Epidermal melanocyte (primary cell): ENCODE measurements around the gene CDC42SE2.
"Not testable (repeated sequence)": the region's sequence is repeated elsewhere in the genome, so short reads cannot be mapped to it uniquely, and the experiment has no call there.

ENCODE experiments used
- DNase-seq: peaks from one replicate; pipeline ENCODE4 v3.0.0; 2011; ENCODE audit warnings: low spot score; ENCODE audit not compliant: insufficient read length

The CDC42SE2 gene

DNA sequence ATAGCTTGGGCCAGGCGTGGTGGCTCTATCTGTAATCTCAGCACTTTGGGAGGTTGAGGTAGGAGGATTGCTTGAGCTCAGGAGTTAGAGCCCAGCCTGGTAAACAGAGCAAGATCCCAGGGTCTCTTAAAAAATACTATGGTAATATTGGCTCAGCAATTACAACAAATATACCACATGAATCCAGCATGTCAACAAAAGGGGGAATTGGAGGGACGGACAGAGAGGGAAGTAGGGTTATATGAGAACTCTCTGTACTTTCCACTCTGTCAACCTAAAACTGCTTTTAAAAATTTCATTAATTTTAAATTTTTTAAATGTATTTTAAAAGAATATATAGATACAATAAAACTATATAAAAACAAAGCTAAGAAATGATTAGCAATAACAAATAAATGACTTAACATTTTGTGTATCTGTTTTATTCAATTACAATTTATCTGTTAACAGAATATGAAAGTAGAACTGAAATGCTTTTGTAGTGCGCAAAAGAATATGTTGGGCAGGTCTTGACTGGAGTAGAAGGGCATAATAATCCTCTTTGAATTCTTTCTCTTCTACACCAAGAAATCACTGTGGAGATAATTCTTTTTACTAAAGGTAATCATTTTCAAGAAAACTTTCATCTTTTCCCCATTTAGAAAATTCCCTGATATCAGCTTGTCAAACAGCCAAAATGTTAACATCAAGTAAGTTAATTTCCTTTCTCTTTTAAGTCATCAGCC lies 12.9 kb upstream of the CDC42SE2 start:
- DNase-seq = no peak

DNA sequence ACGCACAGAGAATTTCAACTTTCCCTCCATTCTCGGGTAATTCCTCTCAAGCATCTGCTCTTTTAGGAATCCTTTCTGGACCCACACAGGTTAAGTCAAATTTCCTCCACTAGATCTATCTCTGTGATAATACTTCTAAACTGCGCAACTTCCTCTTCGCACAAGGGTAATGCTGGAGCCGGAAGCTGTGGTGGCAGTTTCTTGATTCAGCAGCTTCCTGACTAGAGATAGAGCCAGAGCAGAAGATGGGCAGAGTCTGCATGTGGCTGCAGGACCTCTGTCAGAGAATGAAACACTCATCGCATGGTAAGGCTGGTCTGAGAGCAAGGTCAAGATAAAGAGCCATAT lies 11.1 kb upstream of the CDC42SE2 start:
- no peak for DNase-seq

DNA sequence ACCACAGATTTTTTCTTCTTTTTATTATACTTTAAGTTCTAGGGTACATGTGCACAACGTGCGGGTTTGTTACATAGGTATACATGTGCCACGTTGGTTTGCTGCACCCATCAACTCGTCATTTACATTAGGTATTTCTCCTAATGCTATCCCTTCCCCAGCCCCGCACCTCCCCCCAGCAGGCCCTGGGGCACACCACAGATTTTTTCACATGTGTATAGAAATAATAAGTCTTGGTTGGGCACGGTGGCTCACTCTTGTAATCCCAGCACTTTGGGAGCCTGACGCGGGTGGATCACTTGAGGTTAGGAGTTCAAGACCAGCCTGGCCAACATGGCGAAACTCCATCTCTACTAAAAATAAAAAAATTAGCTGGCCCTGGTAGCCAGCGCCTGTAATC lies 9.8 kb upstream of the CDC42SE2 start:
- DNase-seq = not testable (repeated sequence)

DNA sequence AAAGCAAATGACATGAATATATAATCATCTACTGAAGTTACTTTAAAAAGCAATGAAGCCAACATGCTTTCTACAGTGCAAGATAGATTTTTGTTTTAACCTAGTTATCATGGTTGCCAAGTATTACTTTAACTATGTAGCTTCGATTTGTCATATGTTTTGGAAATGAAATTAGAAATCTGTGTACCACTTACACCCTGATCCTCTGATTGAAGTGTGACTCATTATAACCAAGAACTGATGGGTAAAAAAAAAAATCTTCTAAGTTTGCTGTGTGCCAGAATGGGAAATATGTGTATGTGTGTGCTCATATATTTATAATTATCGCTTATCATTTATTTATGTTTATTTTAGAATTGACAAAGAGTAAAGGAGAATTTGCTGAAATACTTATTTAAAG lies 9.1 kb upstream of the CDC42SE2 start:
- no peak for DNase-seq

DNA sequence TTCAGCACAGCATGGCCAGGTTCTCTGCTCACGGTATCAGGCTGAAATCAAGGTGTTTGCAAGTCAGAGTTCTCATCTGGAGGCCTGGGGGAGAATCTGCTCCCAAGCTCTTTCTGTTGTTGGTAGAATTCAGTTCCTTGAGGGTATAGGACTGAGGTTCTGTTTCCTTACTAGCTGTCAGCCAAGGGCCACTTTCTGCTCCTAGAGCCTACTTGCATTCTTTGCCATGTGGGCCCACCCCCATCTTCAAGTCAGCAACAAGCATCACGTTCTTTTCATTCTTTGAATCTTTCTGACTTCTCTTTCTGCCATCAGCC lies 7.4 kb upstream of the CDC42SE2 start:
- DNase-seq = no peak

DNA sequence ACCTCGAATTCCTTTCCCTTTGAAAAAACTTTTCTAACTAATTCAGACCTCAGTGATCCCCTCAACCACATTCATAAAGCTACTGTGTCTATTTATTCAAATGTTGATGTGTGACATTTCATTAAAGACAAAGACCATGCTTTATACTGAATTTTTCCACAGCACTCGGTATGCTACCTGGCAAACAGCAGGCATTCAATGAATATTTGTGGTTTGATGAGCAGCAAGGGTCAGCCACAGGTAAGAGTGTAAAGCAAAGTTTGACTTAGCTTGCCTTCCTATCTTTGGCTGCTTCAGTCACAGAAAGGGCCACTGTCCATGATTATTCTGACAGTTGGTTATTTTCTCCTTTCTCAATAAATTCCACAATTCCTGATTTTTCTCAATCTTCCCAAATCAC lies 5.1 kb upstream of the CDC42SE2 start:
- DNase-seq = no peak

DNA sequence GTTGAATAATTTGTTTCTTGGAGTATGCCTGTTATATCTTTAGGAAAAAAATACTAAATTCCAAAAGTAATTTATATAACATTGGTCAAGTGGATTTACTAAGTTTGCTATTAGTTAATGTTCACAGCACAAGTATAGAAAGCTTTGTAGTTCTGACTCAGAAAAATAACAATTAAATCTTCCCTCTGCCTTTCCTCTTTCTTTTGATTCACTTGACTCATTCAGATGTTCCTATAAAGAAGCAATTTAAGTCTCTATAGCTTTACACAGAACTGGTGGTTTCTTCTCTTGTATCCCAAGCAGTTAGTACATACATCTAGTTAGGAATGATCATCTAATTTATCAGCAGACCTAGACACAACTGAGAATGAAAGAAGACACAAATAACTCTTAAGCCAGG lies 4.5 kb upstream of the CDC42SE2 start:
- no peak for DNase-seq

DNA sequence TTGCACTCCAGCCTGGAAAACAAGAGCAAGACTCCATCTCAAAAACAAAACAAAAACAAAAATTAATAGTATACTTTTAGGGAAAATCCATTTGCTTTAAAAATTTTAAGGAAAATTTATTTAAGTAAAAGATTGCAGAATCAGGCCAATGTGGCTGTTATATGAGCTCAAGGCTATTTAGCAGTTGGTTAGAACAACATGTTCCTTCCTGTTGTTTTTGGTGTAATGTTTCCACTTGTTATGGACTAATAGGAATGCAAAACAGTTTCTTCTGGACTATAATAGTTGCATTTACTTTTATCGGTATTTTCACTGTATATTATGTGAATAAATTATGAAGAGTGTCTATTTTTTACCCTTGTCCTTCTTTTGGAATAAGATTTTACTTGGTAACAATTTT lies 3.0 kb upstream of the CDC42SE2 start:
- no peak for DNase-seq

DNA sequence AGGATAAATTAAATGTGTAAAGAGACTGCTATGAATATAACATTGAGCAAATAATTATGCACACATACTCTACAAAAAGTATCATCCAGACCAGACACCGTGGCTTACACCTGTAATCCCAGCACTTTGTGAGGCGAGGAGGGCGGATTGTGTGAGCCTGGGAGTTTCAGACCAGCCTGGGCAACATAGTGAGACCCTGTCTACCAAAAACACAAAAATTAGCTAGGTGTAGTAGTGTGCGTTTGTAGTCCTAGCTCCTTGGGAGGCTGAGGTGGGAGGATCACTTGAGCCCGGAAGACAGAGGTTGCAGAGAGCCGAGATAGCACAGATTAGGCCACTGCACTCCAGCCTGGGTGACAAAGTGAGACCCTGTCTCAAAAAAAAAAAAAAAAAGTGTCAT lies 2.4 kb upstream of the CDC42SE2 start:
- DNase-seq = no peak

DNA sequence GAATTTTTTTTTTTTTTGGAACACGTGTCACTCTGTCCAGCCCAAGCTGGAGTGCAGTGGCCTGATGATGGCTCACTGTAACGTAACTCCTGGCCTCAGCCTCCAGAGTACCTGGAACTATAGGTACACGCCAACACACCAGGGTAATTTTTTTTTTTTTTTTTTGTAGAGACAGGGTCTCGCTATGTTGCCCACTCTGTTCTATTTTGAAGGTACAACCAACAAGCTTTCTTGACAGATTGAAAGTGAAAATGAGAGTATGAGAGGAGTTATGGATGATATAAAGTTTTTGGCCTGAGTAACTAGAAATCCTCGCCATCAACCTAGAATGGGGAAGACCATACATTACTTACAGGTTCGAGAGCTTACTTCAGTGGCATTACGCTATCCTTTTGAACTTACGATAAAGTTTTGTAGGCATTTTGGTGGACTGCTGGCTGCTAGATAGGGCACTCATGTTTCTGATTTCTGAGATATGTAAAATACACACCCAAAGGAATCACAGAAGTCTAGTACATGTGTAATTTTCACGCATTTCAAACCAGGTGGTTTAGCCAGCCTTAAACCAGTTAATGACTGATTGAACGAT lies 806 bp upstream of the CDC42SE2 start:
- DNase-seq = no peak

DNA sequence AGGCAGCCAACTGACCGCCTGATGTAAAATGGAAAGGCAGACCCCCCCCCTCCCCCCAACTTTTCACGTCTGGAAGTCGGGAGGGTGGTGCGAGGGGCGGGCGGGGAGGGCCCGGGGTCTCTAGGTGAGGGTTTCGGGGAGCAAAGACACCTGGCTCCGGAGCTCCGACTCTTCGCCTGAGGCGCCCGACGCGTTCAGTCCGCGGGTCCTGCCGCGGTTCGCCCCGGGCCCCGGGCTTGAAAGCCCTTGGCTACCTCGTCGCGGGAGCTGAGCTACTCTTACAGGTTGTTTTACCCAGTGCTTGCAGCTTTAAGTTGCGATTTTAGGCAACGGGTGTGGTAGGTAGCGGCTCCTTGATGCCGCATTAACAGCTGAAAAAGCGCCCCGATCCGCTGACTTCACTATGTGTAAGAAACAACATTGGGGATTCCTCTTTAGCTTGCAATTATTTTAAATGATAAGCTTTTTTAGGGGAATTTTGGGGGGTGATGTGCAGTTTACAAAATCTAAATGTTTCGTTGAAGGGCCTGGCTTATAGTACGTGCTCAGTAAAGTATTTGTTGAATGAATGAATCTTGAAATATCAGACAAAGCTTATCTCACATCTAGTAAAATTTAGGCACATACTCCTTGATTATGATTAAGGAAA lies 722 bp downstream of the CDC42SE2 start:
- no peak for DNase-seq

DNA sequence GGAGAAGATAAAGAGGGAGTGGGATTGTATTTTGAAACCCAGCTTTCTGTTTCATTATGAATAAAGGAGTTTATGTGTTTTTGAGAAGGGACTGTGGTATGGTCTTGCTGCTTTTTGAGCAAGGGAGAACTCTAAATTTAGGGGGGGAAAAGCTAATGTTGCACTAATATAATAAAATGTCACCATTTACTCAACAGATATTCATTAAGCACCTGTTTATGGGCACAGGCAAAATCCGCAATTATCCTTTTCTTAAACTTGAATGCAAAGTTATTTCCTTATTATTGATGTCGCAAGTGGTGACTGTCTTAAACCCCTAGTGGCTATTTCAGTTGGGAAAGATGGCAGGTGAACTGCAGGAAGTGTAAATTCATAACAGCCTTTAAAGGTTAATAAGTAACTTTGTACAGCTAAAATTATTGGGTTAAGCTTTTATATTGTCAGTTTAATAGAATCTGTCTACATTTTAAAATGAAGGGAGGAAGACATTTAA lies 1.5 kb downstream of the CDC42SE2 start:
- DNase-seq = no peak

DNA sequence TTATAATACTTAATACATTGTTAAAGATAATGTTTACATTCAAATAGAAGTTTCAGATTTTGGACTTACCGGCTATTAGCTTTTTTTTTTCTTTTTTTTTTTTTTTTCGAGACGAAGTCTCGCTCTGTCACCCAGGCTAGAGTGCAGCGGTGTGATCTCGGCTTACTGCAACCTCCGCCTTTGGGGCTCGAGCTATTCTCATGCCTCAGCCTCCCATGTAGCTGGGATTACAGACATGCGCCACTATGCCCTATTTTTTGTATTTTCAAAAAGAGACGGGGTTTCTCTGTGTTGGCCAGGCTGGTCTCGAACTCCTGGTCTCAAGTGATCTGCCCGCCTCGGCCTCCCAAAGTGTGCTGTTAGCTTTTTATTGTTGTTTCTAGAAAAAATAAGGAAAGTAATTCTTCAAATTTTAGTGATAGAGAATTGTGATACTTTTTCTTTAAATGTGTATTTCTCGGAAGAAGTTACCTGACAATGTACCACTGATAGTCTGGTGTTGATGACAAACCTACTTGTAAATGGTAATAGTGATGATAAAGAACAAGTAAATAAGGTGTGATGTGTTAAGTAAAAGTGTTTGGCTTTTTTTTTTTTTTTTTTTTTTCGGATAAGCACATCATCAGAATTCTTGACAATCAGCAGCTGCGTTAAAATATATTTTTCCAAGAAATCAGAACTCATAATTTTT lies 2.7 kb downstream of the CDC42SE2 start:
- no peak for DNase-seq

DNA sequence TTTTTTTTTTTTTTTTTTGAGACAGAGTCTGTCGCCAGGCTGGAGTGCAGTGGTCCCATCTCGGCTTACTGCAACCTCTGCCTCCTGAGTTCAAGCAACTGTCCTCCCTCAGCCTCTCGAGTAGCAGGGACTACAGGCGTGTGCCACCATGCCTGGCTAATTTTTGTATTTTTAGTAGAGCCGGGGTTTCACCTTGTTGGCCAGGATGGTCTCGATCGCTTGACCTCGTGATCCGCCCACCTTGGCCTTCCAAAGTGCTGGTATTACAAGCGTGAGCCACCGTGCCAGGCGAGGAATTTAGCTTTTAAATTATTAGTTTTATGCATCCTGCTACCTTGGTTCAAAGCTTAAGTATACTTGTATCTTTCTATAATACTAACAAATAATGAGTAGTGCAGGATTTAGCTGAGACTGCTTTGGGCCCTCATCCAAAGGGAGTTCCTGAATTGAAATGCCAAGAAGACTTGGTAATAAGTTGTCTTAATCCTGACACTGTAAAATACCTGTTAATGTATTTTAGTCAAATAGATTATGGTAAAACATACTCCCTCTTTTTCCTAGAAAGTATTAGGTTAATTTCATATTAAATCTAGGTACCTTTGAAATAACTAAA lies 5.0 kb downstream of the CDC42SE2 start:
- no peak for DNase-seq

DNA sequence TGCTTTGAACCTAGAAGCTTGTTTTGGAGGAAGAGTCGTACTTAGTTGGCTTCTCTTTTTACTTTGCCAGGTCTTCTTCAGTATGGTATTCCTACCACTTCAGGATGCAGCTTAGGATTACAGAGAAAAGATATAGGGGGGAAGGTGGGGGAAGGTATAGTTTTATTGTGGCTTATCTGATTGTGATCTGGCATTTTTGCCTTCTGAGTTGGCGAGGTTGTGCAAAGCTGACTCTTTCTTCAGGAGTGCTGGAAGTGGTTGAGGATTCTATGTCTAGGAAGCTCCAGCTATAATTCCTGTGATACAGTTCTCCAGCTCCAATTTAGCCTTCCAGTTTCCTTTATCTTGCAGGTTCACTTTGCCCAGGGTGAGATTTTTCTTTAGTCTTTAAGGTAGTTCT lies 7.0 kb downstream of the CDC42SE2 start:
- DNase-seq = no peak

DNA sequence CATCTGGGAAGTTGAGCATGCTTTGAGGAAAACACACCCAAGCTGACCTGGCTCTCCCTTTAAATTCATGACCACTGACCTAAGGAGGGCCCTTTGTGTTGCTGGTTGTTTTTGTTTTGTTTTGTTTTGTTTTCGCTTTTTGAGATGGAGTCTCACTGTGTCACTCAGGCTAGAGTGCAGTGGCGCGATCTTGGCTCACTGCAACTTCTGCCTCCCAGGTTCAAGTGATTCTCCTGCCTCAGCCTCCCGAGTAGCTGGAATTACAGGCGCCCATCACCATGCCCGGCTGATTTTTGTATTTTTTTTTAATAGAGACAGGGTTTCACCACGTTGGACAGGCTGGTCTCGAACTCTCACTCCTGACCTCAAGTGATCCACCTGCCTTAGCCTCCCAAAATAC lies 8.0 kb downstream of the CDC42SE2 start:
- DNase-seq = not testable (repeated sequence)

DNA sequence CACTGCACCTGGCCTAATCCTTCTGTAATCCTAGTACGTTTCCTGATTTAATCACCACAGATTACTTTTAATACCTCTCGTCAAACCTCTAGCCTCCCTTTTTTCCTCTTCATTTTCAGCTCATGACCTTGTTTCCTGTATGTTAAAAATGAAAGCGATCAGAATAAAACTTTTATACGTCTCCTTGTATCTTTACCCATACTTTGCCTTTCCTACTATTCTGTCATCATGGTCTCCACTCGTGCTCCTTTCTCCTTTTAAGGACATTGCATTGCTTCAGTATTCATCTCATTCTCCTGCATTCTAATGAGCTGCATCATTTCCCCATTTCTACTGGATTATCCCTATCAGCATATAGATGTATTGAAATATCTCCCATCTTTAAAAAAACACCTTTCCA lies 8.5 kb downstream of the CDC42SE2 start:
- no peak for DNase-seq

DNA sequence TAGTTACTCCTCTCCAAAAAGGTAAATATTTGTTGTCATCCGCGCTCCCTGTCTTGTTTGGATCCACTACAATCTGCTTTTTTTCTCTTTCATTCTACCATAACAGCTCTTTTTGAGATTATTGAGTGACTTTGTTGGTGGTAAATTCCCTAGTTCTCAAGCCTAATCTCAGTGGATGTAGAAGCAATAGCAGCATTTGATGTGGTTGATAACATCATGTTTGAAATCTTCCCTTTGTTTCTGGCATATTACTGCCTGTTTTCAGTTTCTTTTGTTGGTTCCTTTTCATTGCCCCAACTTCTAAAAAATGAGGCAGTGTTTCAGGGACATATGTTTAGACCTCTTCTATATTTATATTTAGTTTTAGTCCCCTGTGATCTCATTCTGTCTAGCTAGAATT lies 8.9 kb downstream of the CDC42SE2 start:
- no peak for DNase-seq

DNA sequence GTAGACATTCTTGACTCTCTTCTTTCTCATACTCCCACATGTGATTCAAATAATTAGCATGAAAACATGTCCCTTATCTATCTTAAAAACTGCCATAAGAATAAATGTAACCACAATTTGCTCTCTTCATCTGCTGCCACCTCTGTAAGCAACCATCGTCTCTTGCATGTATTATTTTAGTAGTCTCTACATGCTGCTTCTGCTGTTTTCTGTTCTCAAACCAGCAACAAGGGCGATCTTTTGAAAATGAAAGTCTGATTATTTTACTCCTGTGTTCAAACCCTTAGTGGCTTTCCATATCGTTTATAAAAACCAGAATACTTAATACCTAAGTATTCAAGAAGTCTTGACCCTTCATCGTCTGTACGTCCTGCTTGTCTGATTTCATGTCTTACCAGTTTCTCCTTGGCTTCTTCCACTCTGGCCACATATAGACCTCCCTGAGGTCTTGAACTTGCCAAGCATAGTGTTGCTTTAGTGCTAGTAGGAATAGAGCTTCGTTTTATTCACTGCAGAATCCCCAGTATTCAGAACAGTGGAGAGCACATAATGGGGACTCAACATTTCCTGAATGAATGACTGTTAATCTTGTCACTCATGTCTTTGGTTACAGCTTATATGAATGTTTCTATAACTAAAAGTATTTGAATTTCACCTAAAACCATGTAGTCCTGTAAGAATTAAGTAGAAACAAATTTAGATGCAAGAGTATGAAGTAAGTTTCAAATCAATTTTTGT lies 10.6 kb downstream of the CDC42SE2 start:
- no peak for DNase-seq

DNA sequence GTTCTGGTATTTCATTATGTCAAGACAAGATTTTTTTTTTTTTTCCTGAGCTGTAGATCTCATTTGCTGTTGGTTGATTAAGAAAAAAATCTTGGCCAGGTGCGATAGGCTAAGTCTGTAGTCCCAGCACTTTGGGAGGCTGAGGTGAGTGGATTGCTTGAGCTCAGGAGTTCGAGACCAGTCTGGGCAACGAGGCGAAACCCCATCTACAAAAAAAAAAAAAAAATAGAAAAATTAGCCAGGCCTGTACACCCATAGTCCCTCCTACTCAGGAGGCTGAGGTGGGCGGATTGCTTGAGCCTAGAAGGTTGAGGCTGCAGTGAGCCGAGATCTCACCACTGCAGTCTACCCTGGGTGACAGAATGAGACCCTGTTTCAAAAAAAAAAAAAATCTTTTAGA lies 12.2 kb downstream of the CDC42SE2 start:
- DNase-seq = no peak

DNA sequence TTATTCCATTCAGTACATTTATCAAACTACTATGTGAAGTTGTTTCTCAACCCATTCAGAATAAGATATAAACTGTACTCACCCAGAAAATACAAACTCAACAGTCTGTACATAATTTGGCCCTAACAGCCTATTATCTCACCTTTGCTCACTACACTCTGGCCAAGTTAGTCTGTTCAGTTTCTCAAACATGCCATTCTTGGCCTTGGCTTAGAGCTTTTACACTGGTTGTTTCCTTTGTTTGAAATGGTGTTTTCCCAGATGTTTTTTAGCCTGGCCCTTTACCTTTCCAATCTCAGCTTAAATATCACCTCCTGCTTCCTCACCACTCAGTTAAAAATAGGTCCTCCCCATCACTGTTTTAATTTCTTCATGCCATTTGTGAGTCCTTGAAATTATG lies 13.6 kb downstream of the CDC42SE2 start:
- DNase-seq = no peak
